ENCODE data around the gene FHIT. TPM values are rescaled to one million over a fixed set of nuclear protein-coding genes. Genes with fewer than 3 reads are reported as not detected.

FHIT gene
- total and polyA plus RNA-seq, 2 donors from 2014 or later = 20.2 to 61.2 TPM

GRCh38 chr3:59882746-59883145 lies 1368.5 kb downstream of the FHIT start:
- H3K4me3 ChIP-seq (ENCODE audit: low read length in 3 of 3) = no peak overlapping the region
- H3K27me3 ChIP-seq (ENCODE audit: control insufficient read depth, insufficient read depth, low read length) = no peaks in the 10 kb centered on the region
- no peaks in the 10 kb centered on the region for H3K9me3 ChIP-seq (ENCODE audit: control insufficient read depth in 2 of 3, insufficient read depth in 1 of 3, low read length in 3 of 3)
- DNase-seq (no peak), FAIRE-seq (no peak)
- TF ChIP-seq, protein P1, sequence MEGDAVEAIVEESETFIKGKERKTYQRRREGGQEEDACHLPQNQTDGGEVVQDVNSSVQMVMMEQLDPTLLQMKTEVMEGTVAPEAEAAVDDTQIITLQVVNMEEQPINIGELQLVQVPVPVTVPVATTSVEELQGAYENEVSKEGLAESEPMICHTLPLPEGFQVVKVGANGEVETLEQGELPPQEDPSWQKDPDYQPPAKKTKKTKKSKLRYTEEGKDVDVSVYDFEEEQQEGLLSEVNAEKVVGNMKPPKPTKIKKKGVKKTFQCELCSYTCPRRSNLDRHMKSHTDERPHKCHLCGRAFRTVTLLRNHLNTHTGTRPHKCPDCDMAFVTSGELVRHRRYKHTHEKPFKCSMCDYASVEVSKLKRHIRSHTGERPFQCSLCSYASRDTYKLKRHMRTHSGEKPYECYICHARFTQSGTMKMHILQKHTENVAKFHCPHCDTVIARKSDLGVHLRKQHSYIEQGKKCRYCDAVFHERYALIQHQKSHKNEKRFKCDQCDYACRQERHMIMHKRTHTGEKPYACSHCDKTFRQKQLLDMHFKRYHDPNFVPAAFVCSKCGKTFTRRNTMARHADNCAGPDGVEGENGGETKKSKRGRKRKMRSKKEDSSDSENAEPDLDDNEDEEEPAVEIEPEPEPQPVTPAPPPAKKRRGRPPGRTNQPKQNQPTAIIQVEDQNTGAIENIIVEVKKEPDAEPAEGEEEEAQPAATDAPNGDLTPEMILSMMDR (IDR thresholded peaks at IDR 0.05; ENCODE audit: borderline replicate concordance, extremely low read depth, insufficient read depth) = no peak
- no peak overlapping the region for H3K27ac ChIP-seq (ENCODE audit: low read depth in 2 of 2, low read length in 2 of 2)
- H3K9ac ChIP-seq (ENCODE audit: low read length in 3 of 3) = no peak overlapping the region
- no peaks in the 10 kb centered on the region for H3K4me1 ChIP-seq (ENCODE audit: control insufficient read depth in 2 of 3, insufficient read depth in 2 of 3, low read depth in 1 of 3, low read length in 3 of 3)
- no peaks in the 10 kb centered on the region for H3K36me3 ChIP-seq (ENCODE audit: control insufficient read depth in 2 of 3, insufficient read depth in 3 of 3, low read length in 3 of 3)
- intact Hi-C loops (cut with DNase I) = no loop called here

DNA sequence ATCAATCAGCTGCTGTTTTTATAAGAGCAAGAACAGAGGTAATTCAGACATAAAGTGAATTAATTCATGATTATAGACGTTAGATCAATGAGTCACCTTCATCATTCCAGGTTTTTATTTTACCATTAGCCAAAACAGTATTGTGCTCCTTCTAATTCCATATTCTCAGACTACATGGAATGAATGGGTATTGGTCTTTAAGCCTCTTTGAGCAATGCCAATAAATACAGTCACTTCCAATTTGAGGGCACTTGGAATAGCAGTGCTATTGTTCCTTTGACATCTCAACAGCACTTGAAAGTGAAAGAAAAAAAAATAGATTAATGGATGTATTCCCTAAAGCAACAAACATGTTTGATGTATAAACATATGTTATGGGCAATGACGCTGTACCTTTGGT lies 1370.5 kb downstream of the FHIT start:
- DNase-seq (no peak), FAIRE-seq (no peak)
- Histone ChIP-seq H3K4me3 (ENCODE audit: low read length in 3 of 3) (no peak overlapping the region), H3K27me3 (ENCODE audit: control insufficient read depth, insufficient read depth, low read length) (no peaks in the 10 kb centered on the region), H3K27ac (ENCODE audit: low read depth in 2 of 2, low read length in 2 of 2) (no peak overlapping the region), H3K4me1 (ENCODE audit: control insufficient read depth in 2 of 3, insufficient read depth in 2 of 3, low read depth in 1 of 3, low read length in 3 of 3) (no peaks in the 10 kb centered on the region), H3K9ac (ENCODE audit: low read length in 3 of 3) (no peak overlapping the region), H3K36me3 (ENCODE audit: control insufficient read depth in 2 of 3, insufficient read depth in 3 of 3, low read length in 3 of 3) (no peaks in the 10 kb centered on the region), H3K9me3 (ENCODE audit: control insufficient read depth in 2 of 3, insufficient read depth in 1 of 3, low read length in 3 of 3) (no peaks in the 10 kb centered on the region)
- TF ChIP-seq, protein P1 (IDR thresholded peaks at IDR 0.05; ENCODE audit: borderline replicate concordance, extremely low read depth, insufficient read depth) = no peak
- intact Hi-C loops (cut with DNase I) = no loop called here

GRCh38 chr3:59879031-59879581 lies 1372.1 kb downstream of the FHIT start:
- DNase-seq (no peak), FAIRE-seq (no peak)
- Histone ChIP-seq H3K4me1 (ENCODE audit: control insufficient read depth in 2 of 3, insufficient read depth in 2 of 3, low read depth in 1 of 3, low read length in 3 of 3) (no peaks in the 10 kb centered on the region), H3K4me3 (ENCODE audit: low read length in 3 of 3) (no peak overlapping the region), H3K9ac (ENCODE audit: low read length in 3 of 3) (no peak overlapping the region), H3K9me3 (ENCODE audit: control insufficient read depth in 2 of 3, insufficient read depth in 1 of 3, low read length in 3 of 3) (no peaks in the 10 kb centered on the region), H3K36me3 (ENCODE audit: control insufficient read depth in 2 of 3, insufficient read depth in 3 of 3, low read length in 3 of 3) (no peaks in the 10 kb centered on the region), H3K27me3 (ENCODE audit: control insufficient read depth, insufficient read depth, low read length) (no peaks in the 10 kb centered on the region), H3K27ac (ENCODE audit: low read depth in 2 of 2, low read length in 2 of 2) (no peak overlapping the region)
- intact Hi-C loops (cut with DNase I) = no loop called here
- TF ChIP-seq, protein P1 (IDR thresholded peaks at IDR 0.05; ENCODE audit: borderline replicate concordance, extremely low read depth, insufficient read depth) = no peak

GRCh38 chr3:59878038-59878427 lies 1373.2 kb downstream of the FHIT start:
- Histone ChIP-seq H3K9ac (ENCODE audit: low read length in 3 of 3) (no peak overlapping the region), H3K9me3 (ENCODE audit: control insufficient read depth in 2 of 3, insufficient read depth in 1 of 3, low read length in 3 of 3) (no peaks in the 10 kb centered on the region), H3K4me3 (ENCODE audit: low read length in 3 of 3) (no peak overlapping the region), H3K27ac (ENCODE audit: low read depth in 2 of 2, low read length in 2 of 2) (no peak overlapping the region), H3K4me1 (ENCODE audit: control insufficient read depth in 2 of 3, insufficient read depth in 2 of 3, low read depth in 1 of 3, low read length in 3 of 3) (no peaks in the 10 kb centered on the region), H3K27me3 (ENCODE audit: control insufficient read depth, insufficient read depth, low read length) (no peaks in the 10 kb centered on the region), H3K36me3 (ENCODE audit: control insufficient read depth in 2 of 3, insufficient read depth in 3 of 3, low read length in 3 of 3) (no peaks in the 10 kb centered on the region)
- intact Hi-C loops (cut with DNase I) = no loop called here
- no peak for FAIRE-seq
- TF ChIP-seq, protein P1 (IDR thresholded peaks at IDR 0.05; ENCODE audit: borderline replicate concordance, extremely low read depth, insufficient read depth) = no peak
- no peak for DNase-seq

All from kidney (tissue), 14 donors.